ENCODE results near the gene ATP6V1F.

ATP6V1F gene

GRCh38 chr7:128879461-128879938 lies 16.8 kb downstream of the ATP6V1F start:
- Histone ChIP-seq H3K27me3 (ENCODE audit: insufficient read depth, low read length) (no peaks in the 10 kb centered on the region), H3K9me3 (ENCODE audit: insufficient read depth, low read depth, low read length) (no peaks in the 10 kb centered on the region), H3K4ac (ENCODE audit: low read depth, low read length) (no peak overlapping the region), H4K91ac (ENCODE audit: low read depth, low read length) (no peak overlapping the region), H4K12ac (ENCODE audit: low read depth, low read length) (no peak overlapping the region), H3K14ac (ENCODE audit: low read length) (no peak overlapping the region), H3K36me3 (ENCODE audit: control insufficient read depth in 1 of 2, insufficient read depth in 2 of 2, low read length in 2 of 2) (no peaks in the 10 kb centered on the region), H3K4me2 (ENCODE audit: low read length) (no peak overlapping the region), H3K27ac (ENCODE audit: low read depth, low read length) (no peak overlapping the region), H3K4me3 (ENCODE audit: low read depth, low read length) (no peak overlapping the region), H2AK5ac (ENCODE audit: low read length) (no peak overlapping the region), H2AFZ (ENCODE audit: insufficient read depth, low read length, poor library complexity) (no peak overlapping the region), H3K4me1 (ENCODE audit: control insufficient read depth in 1 of 2, insufficient read depth in 2 of 2, low read length in 2 of 2) (peaks cover 4 to 8% of the 10 kb centered on the region in 2 experiments), H3K79me1 (ENCODE audit: low read length) (no peaks in the 10 kb centered on the region), H3K79me2 (ENCODE audit: control insufficient read depth, insufficient read depth, low read length, poor library complexity) (no peaks in the 10 kb centered on the region), H2BK12ac (ENCODE audit: low read length) (no peak overlapping the region), H3K23ac (ENCODE audit: low read length) (no peak overlapping the region), H2BK120ac (ENCODE audit: insufficient read depth, low read length, poor library complexity) (no peak overlapping the region), H3K18ac (ENCODE audit: low read length) (no peak overlapping the region), H3K9ac (ENCODE audit: low read length) (no peak overlapping the region), H4K8ac (ENCODE audit: low read depth, low read length) (no peak overlapping the region), H2BK5ac (ENCODE audit: low read depth, low read length, poor library complexity) (no peak overlapping the region)
- DNase-seq = no peak
- WGBS (ENCODE audit: extremely low coverage, insufficient coverage, insufficient read length) = no CpG with 5 or more reads among the region's 19 CpGs

GRCh38 chr7:128879939-128880746 lies 17.5 kb downstream of the ATP6V1F start:
- no peak overlapping the region for H2AK5ac ChIP-seq (ENCODE audit: low read length)
- no peak overlapping the region for H2BK5ac ChIP-seq (ENCODE audit: low read depth, low read length, poor library complexity)
- H3K4me2 ChIP-seq (ENCODE audit: low read length) = no peak overlapping the region
- no peaks in the 10 kb centered on the region for H3K9me3 ChIP-seq (ENCODE audit: insufficient read depth, low read depth, low read length)
- H3K27me3 ChIP-seq (ENCODE audit: insufficient read depth, low read length) = no peaks in the 10 kb centered on the region
- no peak overlapping the region for H4K91ac ChIP-seq (ENCODE audit: low read depth, low read length)
- no peak overlapping the region for H3K9ac ChIP-seq (ENCODE audit: low read length)
- H3K79me2 ChIP-seq (ENCODE audit: control insufficient read depth, insufficient read depth, low read length, poor library complexity) = no peaks in the 10 kb centered on the region
- peak; percentile 61 to 80 for DNase-seq
- no peak overlapping the region for H2BK12ac ChIP-seq (ENCODE audit: low read length)
- H4K8ac ChIP-seq (ENCODE audit: low read depth, low read length) = no peak overlapping the region
- H3K18ac ChIP-seq (ENCODE audit: low read length) = no peak overlapping the region
- no peak overlapping the region for H3K23ac ChIP-seq (ENCODE audit: low read length)
- H3K4me3 ChIP-seq (ENCODE audit: low read depth, low read length) = no peak overlapping the region
- no peak overlapping the region for H2AFZ ChIP-seq (ENCODE audit: insufficient read depth, low read length, poor library complexity)
- no peak overlapping the region for H4K12ac ChIP-seq (ENCODE audit: low read depth, low read length)
- no peak overlapping the region for H2BK120ac ChIP-seq (ENCODE audit: insufficient read depth, low read length, poor library complexity)
- H3K4me1 ChIP-seq (ENCODE audit: control insufficient read depth in 1 of 2, insufficient read depth in 2 of 2, low read length in 2 of 2) = peaks cover 0 to 2% of the 10 kb centered on the region in 2 experiments
- H3K27ac ChIP-seq (ENCODE audit: low read depth, low read length) = no peak overlapping the region
- no CpG with 5 or more reads among the region's 31 CpGs for whole genome bisulfite sequencing (ENCODE audit: extremely low coverage, insufficient coverage, insufficient read length)
- no peaks in the 10 kb centered on the region for H3K36me3 ChIP-seq (ENCODE audit: control insufficient read depth in 1 of 2, insufficient read depth in 2 of 2, low read length in 2 of 2)
- H3K79me1 ChIP-seq (ENCODE audit: low read length) = no peaks in the 10 kb centered on the region
- no peak overlapping the region for H3K4ac ChIP-seq (ENCODE audit: low read depth, low read length)
- no peak overlapping the region for H3K14ac ChIP-seq (ENCODE audit: low read length)

GRCh38 chr7:128880791-128881457 lies 18.3 kb downstream of the ATP6V1F start:
- Histone ChIP-seq H4K8ac (ENCODE audit: low read depth, low read length) (no peak overlapping the region), H3K4me3 (ENCODE audit: low read depth, low read length) (no peak overlapping the region), H4K91ac (ENCODE audit: low read depth, low read length) (no peak overlapping the region), H3K79me2 (ENCODE audit: control insufficient read depth, insufficient read depth, low read length, poor library complexity) (no peaks in the 10 kb centered on the region), H2BK5ac (ENCODE audit: low read depth, low read length, poor library complexity) (no peak overlapping the region), H2AK5ac (ENCODE audit: low read length) (no peak overlapping the region), H3K18ac (ENCODE audit: low read length) (no peak overlapping the region), H2BK120ac (ENCODE audit: insufficient read depth, low read length, poor library complexity) (no peak overlapping the region), H3K4me1 (ENCODE audit: control insufficient read depth in 1 of 2, insufficient read depth in 2 of 2, low read length in 2 of 2) (peaks cover 0 to under 1% of the 10 kb centered on the region in 2 experiments), H3K9ac (ENCODE audit: low read length) (no peak overlapping the region), H3K23ac (ENCODE audit: low read length) (no peak overlapping the region), H3K27me3 (ENCODE audit: insufficient read depth, low read length) (no peaks in the 10 kb centered on the region), H2AFZ (ENCODE audit: insufficient read depth, low read length, poor library complexity) (no peak overlapping the region), H3K4ac (ENCODE audit: low read depth, low read length) (no peak overlapping the region), H3K4me2 (ENCODE audit: low read length) (no peak overlapping the region), H3K36me3 (ENCODE audit: control insufficient read depth in 1 of 2, insufficient read depth in 2 of 2, low read length in 2 of 2) (no peaks in the 10 kb centered on the region), H3K27ac (ENCODE audit: low read depth, low read length) (no peak overlapping the region), H3K79me1 (ENCODE audit: low read length) (no peaks in the 10 kb centered on the region), H2BK12ac (ENCODE audit: low read length) (no peak overlapping the region), H4K12ac (ENCODE audit: low read depth, low read length) (no peak overlapping the region), H3K14ac (ENCODE audit: low read length) (no peak overlapping the region), H3K9me3 (ENCODE audit: insufficient read depth, low read depth, low read length) (no peaks in the 10 kb centered on the region)
- DNase-seq = no peak
- no CpG with 5 or more reads among the region's 11 CpGs for WGBS (ENCODE audit: extremely low coverage, insufficient coverage, insufficient read length)

GRCh38 chr7:128881458-128882125 lies 18.9 kb downstream of the ATP6V1F start:
- H4K91ac ChIP-seq (ENCODE audit: low read depth, low read length) = no peak overlapping the region
- no peaks in the 10 kb centered on the region for H3K9me3 ChIP-seq (ENCODE audit: insufficient read depth, low read depth, low read length)
- no peaks in the 10 kb centered on the region for H3K27me3 ChIP-seq (ENCODE audit: insufficient read depth, low read length)
- no peak overlapping the region for H2BK120ac ChIP-seq (ENCODE audit: insufficient read depth, low read length, poor library complexity)
- no peak overlapping the region for H3K4ac ChIP-seq (ENCODE audit: low read depth, low read length)
- no peak overlapping the region for H3K18ac ChIP-seq (ENCODE audit: low read length)
- no peak overlapping the region for H3K4me3 ChIP-seq (ENCODE audit: low read depth, low read length)
- no peaks in the 10 kb centered on the region for H3K79me1 ChIP-seq (ENCODE audit: low read length)
- no peak overlapping the region for H4K8ac ChIP-seq (ENCODE audit: low read depth, low read length)
- no peak overlapping the region for H4K12ac ChIP-seq (ENCODE audit: low read depth, low read length)
- no peak overlapping the region for H2BK12ac ChIP-seq (ENCODE audit: low read length)
- H3K79me2 ChIP-seq (ENCODE audit: control insufficient read depth, insufficient read depth, low read length, poor library complexity) = no peaks in the 10 kb centered on the region
- H3K23ac ChIP-seq (ENCODE audit: low read length) = no peak overlapping the region
- H3K27ac ChIP-seq (ENCODE audit: low read depth, low read length) = no peak overlapping the region
- H3K4me2 ChIP-seq (ENCODE audit: low read length) = no peak overlapping the region
- H3K14ac ChIP-seq (ENCODE audit: low read length) = no peak overlapping the region
- no peak overlapping the region for H2AFZ ChIP-seq (ENCODE audit: insufficient read depth, low read length, poor library complexity)
- no peak for DNase-seq
- no peak overlapping the region for H3K9ac ChIP-seq (ENCODE audit: low read length)
- no peaks in the 10 kb centered on the region for H3K4me1 ChIP-seq (ENCODE audit: control insufficient read depth in 1 of 2, insufficient read depth in 2 of 2, low read length in 2 of 2)
- no peak overlapping the region for H2BK5ac ChIP-seq (ENCODE audit: low read depth, low read length, poor library complexity)
- H2AK5ac ChIP-seq (ENCODE audit: low read length) = no peak overlapping the region
- H3K36me3 ChIP-seq (ENCODE audit: control insufficient read depth in 1 of 2, insufficient read depth in 2 of 2, low read length in 2 of 2) = no peaks in the 10 kb centered on the region
- WGBS (ENCODE audit: extremely low coverage, insufficient coverage, insufficient read length) = no CpG with 5 or more reads among the region's 10 CpGs
